Neural cell (in vitro differentiated cells): ENCODE results near the gene P4HA3.

ENCODE experiments used
- CTCF ChIP-seq: fragments of 450-650 bp; IDR thresholded peaks from 2 replicates; pipeline ENCODE4 v1.5.1; 2014; ENCODE audit warnings: antibody characterized with exemption, mild to moderate bottlenecking, moderate library complexity; ENCODE audit not compliant: poor library complexity, severe bottlenecking
- EP300 ChIP-seq: fragments of 450-650 bp; conservative IDR thresholded peaks from 2 replicates; pipeline ENCODE4 v1.6.1; 2014; ENCODE audit warnings: antibody characterized with exemption, mild to moderate bottlenecking, moderate library complexity; ENCODE audit not compliant: poor library complexity, severe bottlenecking
- EZH2 ChIP-seq: fragments of 200-600, 300-800 bp; shearing (Covaris generic), sonication (generic); IDR thresholded peaks from 2 replicates; pipeline ENCODE4 v1.6.1; 2014; ENCODE audit warnings: antibody characterized with exemption, low read length, borderline replicate concordance, mild to moderate bottlenecking; ENCODE audit not compliant: insufficient read depth, poor library complexity, severe bottlenecking
- MXI1 ChIP-seq: fragments of 450-650 bp; conservative IDR thresholded peaks from 2 replicates; pipeline ENCODE4 v1.6.1; 2014; ENCODE audit warnings: antibody characterized with exemption, mild to moderate bottlenecking; ENCODE audit not compliant: poor library complexity, severe bottlenecking
- POLR2AphosphoS5 ChIP-seq: IDR thresholded peaks from 2 replicates; pipeline ENCODE4 v1.6.1; 2012
- RAD21 ChIP-seq: fragments of 450-650 bp; conservative IDR thresholded peaks from 2 replicates; pipeline ENCODE4 v1.6.1; 2014; ENCODE audit warnings: antibody characterized with exemption, mild to moderate bottlenecking, moderate library complexity
- SMC3 ChIP-seq: fragments of 450-650 bp; conservative IDR thresholded peaks from 2 replicates; pipeline ENCODE4 v1.6.1; 2014; ENCODE audit warnings: antibody characterized with exemption, mild to moderate bottlenecking, moderate library complexity; ENCODE audit not compliant: poor library complexity
- TAF1 ChIP-seq: IDR thresholded peaks from 2 replicates; pipeline ENCODE4 v1.6.1; 2012; ENCODE audit warnings: low read depth
- TF ChIP-seq, protein P1 (sequence below): IDR thresholded peaks from 2 replicates; pipeline ENCODE4 v1.6.1; 2012; ENCODE audit warnings: borderline replicate concordance

DNA sequence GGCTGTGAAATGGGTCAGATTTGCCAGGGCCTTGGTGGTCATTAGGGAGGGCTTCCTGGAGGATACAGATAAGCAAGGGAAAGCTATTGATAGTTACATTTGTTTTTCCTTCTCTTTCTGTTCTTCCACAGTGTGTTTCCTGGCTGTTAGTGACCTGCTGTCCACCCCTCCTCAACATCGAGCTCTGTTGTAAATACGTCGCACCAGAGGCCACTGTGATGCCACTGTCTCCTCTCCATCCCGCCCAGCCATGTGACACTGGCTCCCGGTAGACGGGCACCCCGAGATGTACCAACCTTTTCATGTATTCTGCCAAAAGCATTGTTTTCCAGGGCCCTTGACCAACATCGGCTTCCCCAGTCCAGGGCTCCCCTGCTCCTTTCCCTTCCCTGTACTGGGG is 58.1 kb downstream of the P4HA3 start:
- TF ChIP-seq CTCF (no peak), EZH2 (no peak), POLR2AphosphoS5 (no peak), EP300 (no peak), TAF1 (no peak), RAD21 (no peak), SMC3 (no peak), MXI1 (no peak)
- TF ChIP-seq, protein P1, sequence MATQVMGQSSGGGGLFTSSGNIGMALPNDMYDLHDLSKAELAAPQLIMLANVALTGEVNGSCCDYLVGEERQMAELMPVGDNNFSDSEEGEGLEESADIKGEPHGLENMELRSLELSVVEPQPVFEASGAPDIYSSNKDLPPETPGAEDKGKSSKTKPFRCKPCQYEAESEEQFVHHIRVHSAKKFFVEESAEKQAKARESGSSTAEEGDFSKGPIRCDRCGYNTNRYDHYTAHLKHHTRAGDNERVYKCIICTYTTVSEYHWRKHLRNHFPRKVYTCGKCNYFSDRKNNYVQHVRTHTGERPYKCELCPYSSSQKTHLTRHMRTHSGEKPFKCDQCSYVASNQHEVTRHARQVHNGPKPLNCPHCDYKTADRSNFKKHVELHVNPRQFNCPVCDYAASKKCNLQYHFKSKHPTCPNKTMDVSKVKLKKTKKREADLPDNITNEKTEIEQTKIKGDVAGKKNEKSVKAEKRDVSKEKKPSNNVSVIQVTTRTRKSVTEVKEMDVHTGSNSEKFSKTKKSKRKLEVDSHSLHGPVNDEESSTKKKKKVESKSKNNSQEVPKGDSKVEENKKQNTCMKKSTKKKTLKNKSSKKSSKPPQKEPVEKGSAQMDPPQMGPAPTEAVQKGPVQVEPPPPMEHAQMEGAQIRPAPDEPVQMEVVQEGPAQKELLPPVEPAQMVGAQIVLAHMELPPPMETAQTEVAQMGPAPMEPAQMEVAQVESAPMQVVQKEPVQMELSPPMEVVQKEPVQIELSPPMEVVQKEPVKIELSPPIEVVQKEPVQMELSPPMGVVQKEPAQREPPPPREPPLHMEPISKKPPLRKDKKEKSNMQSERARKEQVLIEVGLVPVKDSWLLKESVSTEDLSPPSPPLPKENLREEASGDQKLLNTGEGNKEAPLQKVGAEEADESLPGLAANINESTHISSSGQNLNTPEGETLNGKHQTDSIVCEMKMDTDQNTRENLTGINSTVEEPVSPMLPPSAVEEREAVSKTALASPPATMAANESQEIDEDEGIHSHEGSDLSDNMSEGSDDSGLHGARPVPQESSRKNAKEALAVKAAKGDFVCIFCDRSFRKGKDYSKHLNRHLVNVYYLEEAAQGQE: no peak
